Medulla oblongata (tissue), 1 donor: ENCODE results near the gene LSG1.
A peak's percentile ranks its signal among the peaks of the same experiment; 100 is the strongest.

Experiments
- DNase-seq: peaks from one replicate; pipeline ENCODE4 v3.0.0-alpha.2; 2015; ENCODE audit errors: extremely low spot score

LSG1 gene

DNA sequence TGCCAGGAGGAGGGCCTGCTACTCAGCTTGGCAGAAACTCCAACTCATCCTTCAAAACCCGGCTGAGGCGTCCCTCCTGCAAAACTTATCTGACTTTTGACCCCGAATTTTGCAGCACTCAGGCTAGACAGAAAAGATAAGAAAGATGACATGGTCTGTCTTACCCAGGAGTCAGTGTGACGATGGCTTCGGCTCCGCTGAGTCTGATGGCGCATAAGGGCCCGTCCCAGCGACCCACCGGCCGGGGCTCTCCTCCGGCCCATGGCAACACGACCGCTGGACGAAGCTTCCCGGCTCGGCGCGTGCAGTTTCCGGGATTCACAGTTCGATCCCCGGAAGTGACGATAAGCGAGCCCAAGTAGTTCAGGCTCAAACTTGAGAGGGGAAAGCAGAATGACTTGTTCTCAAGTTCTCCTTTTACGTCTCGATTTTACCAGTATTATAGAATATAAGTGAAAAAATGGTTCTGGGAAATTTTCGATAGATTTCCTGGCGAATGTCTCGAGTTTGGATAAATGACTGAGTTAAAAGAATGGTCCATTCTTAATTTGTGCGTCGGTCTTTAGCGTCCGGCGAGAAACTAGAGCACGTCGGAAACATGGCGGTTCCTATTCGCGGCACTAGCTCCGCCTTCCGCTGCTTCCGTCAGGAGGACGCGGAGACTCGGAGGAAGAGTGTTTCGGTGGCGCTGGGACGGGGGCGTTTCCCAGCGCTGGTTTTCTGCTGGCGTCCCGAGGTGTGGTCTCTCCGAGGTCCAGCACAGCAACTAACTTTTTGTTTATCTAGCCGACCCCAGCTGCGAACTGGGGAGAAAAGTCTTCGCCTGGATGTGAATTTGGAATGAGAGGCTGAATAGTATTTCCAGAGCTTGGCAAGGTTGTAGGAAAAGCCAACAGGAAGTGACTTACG, at the start of gene LSG1:
Gene LSG1, minus strand, starts transcription at position 292 of the 909 bp plus-strand sequence. Its CDS starts 29 bp downstream, at position 263.
- DNase-seq, result peak; percentile 95

DNA sequence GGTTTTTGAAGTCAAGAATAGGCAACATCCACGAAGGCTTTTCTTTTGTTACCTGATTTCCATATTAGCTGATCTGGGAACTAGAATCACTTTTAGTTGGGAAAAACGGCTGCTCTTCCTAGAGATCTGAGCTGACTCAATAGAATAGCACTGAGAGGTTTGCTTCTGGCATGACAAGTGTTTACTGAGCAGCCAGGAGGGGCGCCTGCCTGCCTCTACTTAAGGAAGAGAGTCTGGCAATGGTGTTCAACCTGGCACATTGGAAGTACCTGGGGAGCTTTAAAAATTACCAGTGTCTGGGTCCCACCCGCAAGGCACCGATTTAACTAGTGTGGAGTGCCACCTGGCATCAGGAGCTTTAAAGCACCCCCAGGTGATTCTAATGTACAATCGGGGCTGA, 48.1 kb upstream of the LSG1 start:
- DNase-seq, result no peak

DNA sequence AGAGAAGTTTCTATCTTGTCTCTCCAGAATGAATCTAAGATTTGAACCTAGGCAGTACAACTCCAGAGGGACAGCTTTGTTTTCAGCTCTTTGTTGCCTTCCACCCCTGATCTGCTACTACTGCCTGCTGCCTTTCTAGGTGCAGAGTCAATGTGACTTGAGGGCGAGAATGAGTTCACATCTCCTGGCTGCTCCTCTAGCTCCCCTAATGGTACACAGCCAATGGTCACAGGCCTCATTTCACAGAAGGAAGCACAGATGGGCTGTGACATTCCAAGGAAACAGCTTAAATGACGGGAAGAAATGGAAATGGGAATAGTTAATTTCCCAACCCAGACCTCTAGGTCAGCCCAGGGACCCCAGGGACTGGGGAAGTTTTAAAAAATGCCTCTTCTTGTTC, 46.1 kb upstream of the LSG1 start:
- DNase-seq, result no peak

DNA sequence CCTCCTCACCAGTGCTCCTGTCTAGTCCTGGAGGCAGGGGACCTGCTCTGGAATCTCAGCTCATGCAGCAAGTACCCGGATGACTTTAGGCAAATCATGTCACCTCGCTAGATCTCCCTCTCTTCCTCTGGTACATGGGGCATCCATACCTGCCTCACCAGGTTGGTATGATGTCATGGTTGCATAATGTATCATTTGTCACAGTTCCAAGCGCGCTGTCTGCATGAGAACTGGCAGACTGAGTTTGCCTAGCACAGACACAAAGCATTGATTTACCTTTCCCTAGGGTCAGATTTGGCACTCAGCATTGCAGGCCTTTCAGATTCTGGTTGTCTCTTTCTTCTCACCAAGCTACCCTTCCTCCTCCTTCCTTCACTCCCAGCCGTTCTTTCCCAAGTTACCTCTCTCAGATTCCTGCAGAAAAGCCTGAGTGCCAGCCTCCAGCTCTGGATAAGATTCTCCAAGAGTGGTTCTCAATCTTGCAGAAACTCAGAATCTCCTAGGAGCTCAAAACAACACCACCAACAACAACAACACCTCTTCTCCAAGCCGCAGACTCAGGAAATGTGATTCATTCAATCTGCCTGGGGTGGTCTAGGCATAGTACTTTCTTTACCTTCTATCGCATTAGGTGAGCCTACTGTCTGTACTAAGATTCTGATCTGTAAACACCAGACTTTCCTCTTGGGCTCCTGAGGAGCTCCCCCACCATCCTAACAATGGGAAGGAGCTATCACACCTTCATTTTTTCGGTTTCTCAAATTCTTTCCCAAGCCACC, 43.2 kb upstream of the LSG1 start:
- no peak for DNase-seq

DNA sequence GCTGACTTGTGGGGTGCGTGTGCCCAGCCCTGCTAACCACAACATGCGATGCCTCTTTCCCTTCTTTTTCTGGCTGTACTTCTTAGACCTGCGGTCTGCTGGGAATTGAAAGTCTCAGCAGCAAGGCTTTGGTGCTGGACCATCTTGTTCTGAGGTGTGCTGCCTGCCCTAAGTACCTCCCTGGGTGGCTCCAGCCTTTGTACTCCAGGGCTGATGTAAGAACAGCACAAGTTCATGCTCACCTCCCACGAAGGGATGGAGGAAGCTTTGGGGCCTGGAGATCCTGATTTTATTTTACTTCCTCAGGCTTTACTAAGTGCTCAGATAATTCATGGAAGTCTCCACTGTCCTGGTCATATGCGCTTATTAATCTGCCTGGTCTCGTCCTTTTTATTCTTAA, 42.6 kb upstream of the LSG1 start:
- no peak for DNase-seq

DNA sequence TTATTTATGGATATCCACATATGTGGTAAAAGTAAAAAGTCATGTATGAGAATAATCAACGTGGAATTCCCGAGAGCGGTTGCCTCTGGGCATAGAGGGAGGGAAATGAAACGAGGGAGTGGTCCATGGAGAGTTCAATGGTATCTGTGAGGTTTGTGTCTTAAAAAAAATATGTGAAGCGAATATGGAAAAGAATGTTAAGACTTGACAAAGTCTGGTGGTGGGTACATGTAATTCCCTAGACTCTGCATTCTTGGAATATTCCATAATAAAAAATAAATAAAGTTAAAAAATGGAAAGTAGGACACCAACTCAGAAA, 42.1 kb upstream of the LSG1 start:
- DNase-seq, result no peak

DNA sequence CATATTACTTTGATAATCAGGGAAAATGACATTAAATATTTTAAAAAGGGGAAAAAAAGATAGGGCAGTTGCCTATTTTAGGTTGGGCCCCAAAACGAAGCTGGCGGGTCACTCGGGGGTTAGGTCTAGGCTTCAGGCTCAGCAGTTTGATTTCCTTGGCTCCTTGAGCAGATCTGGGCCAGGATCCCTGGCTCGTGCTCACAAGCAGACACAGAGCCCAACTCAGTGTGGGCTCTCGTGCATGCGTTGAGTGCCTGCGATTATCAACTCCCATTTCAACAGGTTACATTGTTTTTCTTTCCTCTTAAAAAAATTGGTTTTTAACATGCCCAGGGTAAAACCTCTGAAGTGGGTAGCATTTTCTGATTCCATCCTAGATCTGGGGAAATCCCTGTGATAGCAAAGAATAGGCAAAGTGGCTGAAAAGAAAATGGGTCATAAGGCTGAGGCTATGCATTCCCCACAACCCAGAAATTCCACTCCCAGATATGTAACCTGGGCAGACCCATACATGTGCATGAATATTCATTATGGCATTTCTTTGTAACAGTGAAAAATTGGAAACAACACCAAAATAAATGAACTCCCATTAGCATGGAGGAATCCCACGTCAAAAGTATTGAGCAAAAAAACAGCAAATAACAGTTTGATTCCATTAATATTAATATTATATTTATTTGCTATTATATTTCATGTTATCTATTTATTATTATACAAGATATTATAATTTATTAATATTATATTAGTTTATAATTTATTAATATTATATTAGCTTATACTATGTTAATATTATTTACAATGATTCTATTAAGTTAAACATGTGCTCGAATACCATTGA, 41.5 kb upstream of the LSG1 start:
- no peak for DNase-seq

DNA sequence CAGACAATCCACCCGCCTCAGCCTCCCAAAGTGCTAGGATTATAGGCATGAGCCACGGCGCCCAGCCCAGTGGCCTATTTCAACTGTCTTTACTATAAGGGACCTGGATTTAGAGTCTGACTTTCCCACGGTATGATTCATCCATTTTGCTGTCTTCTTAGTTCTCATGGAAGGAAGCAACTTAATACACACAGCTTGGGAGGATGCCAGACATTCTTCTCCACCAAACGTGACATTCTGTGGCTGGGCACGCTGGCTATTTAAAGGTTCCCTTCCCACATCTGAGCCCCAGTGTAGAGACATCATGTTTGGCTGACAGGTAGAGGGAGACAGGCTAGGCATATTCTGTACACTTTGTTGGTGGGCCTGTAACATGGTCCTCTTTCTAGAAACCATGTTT, 39.9 kb upstream of the LSG1 start:
- no peak for DNase-seq

DNA sequence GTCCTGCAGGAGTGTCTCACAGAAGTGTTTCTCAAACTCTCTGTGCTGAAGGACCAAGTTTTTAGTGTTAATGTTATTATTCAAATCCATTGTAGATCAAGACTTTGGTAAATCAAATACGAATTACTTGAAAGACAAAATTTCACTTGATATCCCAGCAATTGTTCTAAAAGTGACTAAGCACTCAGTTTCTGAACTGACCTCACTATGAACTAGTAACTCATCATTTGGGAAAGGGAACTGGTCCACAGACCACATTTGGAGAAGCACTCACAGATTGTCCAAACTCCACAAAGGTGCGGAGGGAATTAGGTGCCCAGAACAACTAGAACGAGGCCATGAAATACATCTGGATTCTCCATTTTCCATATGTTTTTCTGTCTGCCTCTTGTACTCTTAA, 39.3 kb upstream of the LSG1 start:
- DNase-seq, result no peak

DNA sequence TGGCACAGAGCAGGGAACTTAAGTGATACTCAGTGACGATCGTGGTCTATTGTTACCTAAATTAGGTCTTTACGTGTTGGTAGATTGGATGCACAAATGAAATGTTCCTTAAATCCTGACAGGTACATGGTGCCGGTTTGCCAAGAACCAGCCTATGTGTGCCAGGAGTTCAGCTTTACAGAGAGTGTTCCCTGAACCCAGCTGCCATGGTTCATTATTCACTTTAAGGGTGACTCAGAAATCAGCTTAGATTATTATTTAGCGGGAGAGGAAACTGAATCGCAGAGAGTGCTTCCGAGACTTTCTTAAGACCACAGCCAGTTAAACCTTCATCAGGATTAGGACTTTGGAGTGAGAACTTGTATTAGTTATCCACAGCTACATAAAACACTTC, 35.2 kb upstream of the LSG1 start:
- no peak for DNase-seq

DNA sequence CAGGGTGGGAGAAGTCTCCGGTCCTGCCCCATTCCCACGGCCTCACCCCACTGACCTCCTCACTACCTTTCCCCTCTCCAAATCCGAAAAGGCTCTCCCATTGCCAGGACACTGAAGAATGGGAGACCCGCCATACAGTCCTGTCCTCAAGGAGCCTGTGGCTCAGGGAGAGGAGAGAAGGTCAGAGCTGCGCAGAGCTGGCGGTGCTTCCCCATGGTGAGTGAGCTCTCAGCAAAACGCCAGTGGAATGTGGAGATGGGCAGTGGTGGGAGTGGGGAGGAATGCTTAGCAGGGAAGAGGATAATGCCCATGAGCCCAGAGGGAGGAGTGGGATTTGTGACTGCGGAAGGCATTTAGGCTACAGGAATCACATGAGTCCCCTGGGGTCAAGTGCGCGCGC, 33.8 kb upstream of the LSG1 start:
- DNase-seq, result no peak

DNA sequence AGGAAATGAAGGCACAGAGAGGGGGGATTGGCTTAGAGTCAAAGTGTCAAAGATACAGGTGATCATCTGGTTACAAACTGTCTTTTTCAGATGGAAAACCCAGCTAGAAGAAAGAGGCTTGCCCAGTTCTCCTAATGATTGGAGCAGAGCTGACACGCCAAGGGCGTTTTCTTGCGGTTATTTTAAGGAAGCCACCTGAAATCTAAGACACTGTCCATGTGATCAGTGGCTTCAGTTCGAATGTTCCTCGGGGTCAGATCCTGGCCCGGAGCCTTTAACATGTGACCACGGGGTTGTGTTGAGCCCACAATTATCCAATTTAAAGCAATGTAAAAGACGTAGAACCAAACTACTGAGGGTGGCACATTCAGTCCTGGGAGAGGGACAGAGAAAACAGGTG, 33.2 kb upstream of the LSG1 start:
- no peak for DNase-seq

DNA sequence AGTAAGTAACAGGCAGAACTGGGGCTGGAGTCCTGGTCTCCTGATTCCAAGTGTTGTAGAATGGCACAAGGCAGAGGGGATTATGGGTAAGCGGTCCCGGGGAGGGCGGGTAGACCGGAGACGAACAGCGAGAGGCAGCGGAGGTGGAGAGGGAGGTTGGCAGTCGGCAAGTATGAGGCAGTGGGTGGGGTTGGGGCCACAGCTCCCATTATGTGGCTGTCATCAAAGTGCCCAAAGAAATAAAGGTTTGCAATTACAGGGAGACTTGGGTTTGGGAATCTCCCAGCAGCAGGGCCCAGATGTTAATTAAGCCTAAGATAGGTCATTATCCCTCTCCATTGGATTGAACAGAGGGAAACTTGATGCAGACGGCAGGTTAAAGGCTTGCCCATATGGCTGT, 30.6 kb upstream of the LSG1 start:
- no peak for DNase-seq

DNA sequence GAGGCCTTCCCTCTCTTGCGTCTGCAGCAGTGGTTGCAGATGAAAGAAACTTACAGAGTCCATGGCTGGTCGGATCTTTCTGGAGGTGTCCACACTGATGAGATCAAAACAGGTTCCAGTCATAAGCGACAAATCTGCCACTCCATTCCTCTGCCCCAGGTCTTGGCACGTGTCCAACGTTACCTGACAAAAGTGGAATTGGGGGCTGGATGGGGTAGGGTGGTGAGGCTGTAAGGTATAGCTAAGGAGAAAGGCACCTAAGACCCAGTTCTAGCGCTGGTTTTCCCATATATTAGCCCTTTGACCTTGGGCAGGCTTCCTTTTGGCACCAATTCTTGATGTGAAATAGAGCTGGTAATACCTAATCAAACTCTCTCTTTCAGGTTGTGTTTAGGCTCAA, 24.7 kb upstream of the LSG1 start:
- DNase-seq, result no peak

DNA sequence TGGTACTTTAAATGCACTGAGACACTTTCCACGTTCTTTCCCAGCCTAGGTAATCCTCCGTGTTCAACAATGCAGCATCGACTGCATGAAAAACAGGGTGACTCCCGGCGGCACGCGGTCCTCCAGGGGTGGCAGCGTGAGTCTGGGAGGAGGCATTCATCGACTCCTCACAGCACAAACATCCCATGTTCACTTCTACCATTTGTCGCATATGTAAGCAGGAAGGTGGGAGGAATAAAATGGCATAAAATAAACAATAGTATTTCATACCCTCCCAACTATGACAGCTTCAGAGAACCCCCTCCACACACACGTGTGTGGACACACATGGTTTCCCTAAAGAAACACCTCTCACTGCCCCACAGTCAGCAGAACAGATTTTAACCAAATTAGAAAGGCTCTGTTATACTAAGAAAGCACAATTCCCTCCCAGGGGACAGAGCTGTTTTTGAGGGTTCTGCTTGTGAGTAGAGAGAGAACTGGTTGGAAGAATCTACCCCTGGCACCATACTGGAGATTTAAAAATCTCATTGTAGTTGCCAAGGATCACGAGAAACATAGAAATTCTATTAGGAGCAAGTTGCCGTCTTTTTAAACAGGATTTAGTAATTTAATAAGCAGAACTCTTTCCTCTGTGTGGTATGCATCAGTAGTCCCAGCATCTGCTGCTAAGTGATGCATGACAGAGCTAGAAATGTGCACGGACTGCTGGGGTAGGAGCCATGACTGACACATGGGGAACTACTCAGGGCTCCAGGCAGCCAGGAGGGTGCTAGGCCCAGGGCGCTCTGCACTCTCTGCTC, 19.7 kb upstream of the LSG1 start:
- DNase-seq, result no peak

DNA sequence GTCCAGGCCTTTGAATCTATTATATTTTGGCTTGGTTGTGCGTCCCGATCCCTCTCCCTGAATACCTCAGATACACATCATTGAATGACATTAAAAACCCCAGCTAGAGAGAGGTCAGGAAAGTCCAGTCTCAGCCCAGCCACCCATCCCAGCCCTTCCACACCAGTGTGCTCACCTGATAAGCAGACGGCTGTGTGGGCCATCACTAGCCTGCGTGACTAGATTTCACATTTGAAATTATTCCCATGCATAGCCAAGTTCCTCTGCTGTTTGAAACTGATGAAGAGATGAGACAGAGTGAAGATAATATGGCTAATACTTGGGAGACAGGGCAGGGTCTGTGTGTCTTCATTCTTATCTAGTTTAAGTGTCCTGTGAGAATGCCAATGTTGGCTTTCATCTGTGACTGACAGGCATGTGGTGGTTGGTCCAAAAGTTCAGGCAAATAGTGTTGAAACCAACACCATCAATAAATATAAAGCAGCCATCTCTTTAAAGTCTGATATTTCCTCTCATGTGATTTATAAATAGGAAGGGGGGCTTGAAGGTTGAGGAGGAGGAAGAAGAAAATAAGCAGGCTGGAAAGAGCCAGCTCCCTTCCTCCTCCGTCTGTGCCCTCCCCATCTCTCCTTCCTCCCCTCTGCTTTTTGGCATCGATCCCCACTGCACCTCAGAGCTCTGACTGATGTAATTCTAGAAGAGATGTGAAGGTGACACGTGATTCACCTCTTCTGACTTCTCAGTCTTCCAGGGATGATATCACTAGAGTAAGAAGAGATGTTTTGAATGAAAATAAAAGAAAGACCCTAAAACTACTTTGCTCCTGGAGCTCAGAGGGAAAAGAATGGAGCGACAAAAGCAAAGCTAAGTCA, 18.7 kb upstream of the LSG1 start:
- no peak for DNase-seq

DNA sequence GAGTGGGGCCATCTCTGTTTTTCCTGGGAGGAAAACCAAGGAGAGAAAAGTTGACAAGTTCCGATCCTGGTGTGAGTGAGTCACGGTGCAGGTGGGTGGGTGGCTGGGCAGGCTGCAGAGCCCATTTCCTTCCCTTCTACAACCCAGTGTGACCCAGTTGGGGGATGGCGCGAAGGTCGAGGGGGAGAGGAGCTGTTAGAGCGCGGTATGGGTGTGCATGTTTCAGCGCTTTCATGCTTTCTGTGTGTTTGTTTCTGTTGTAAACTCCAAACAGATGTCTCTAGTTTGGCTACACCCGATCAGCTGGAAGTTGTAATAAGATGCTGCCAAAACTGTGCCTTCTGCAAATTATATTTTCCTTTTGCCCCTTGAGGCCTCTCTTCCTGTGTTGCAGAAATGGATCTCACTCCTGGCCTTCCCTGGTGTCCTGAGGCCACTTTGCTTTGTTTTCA, 17.5 kb upstream of the LSG1 start:
- DNase-seq, result no peak

DNA sequence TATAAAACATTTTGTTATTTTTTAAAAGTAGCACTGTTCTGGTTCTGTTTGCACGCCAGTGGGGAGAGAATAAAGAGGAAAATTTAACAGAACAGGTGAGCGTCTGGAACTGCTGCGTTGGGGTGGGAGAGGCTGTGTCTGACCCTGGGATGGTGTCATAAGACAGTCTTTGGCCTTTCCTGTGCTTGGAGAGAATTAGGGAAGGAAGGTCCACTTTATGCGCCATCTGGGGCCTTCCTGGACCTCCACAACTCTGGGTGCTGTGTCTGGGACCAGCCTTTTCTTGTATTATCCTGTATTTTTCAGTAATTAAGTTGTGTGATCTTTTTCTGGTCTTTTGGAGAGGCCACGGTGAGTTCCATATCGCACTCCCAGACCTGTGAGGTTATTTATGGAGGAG, 17.0 kb upstream of the LSG1 start:
- no peak for DNase-seq

DNA sequence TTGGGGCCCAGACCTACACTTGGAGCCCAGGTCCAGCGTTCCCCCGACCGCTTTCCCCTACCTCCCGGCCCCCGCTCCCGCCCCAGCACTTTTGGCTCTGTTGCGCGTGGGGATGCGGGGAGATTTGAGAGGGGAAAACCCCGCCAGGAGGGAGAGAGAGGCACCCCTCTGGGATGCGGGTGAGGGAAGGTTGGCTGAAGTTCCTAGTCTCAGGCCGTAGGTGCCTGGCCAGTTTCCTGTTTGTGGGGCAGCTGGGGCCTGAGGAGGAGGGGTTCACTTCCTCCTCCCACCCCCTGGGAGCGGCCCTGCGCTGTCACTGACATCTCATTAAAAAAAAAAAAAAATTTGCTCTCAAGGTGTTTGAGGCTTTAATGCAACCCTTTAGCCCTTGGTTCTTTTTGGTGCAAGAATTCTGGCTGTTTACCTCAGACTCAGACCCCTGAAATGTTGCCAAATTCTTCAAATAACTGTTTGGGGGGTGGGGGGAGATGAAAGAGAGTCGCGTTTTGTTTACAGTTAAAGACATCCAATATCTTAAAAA, 16.3 kb upstream of the LSG1 start:
- no peak for DNase-seq

DNA sequence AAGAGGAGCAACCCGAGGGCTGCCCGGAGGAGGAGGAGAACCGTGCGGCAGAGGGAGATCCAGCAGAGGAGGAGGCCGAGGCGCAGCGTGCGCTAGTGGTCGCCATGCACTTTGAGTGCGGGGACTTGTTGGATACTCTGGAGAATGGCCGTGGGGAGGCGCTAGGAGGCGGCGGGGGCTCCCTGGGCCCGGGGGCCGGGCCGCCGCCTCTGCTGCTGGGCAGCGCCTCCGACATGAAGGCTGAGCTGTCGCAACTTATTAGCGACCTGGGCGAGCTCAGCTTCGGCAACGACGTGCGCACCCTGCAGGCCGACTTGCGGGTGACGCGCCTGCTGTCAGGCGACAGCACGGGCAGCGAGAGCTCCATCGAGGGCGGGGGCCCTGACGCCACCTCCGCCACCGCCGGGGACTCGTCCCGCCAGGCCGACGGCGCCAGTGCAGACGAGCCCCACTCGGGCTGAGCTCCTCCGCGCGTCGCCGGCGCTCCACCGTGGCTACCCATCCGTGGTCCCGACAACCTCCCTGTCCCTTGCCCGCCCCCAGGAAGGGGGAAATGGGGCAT, 15.7 kb upstream of the LSG1 start:
- DNase-seq, result no peak
